HG03108 (cell line): ENCODE results near the gene HOXD13.

ENCODE experiments used
- ATAC-seq: cut with Tn5 transposase; IDR thresholded peaks from one replicate; pipeline ENCODE4 v1.9.1; 2021; ENCODE audit warnings: moderate library complexity; ENCODE audit not compliant: unreplicated experiment

The HOXD13 gene

GRCh38 chr2:176130957-176131847 lies 38.7 kb downstream of the HOXD13 start:
- no peak for ATAC-seq

- no peak for ATAC-seq
These were observed 39.3 kb downstream of the HOXD13 start for GRCh38 chr2:176131848-176132158.

- no peak for ATAC-seq
These were observed 40.0 kb downstream of the HOXD13 start for GRCh38 chr2:176132205-176133171.

- no peak for ATAC-seq
These were observed 40.9 kb downstream of the HOXD13 start for GRCh38 chr2:176133389-176133788.

GRCh38 chr2:176134035-176134434 lies 41.5 kb downstream of the HOXD13 start:
- ATAC-seq, result no peak

GRCh38 chr2:176135035-176135440 lies 42.5 kb downstream of the HOXD13 start:
- ATAC-seq, result no peak

- no peak for ATAC-seq
These were observed 44.1 kb downstream of the HOXD13 start for GRCh38 chr2:176136374-176137251.

- no peak for ATAC-seq
These were observed 44.7 kb downstream of the HOXD13 start for GRCh38 chr2:176137252-176137580.

GRCh38 chr2:176137906-176138305 lies 45.4 kb downstream of the HOXD13 start:
- no peak for ATAC-seq

- ATAC-seq, result no peak
These were observed 46.0 kb downstream of the HOXD13 start for GRCh38 chr2:176138526-176138922.

GRCh38 chr2:176138923-176139660 lies 46.6 kb downstream of the HOXD13 start:
- no peak for ATAC-seq

GRCh38 chr2:176139661-176140512 lies 47.4 kb downstream of the HOXD13 start:
- no peak for ATAC-seq

GRCh38 chr2:176140513-176141317 lies 48.2 kb downstream of the HOXD13 start:
- ATAC-seq, result peak; percentile 90

- no peak for ATAC-seq
These were observed 49.8 kb downstream of the HOXD13 start for GRCh38 chr2:176142281-176142680.
